DMS114 treated with DMSO at 0.1 percent for 48 hours (cell line): ENCODE data around the gene SHQ1.
"Not testable (repeated sequence)": the region's sequence is repeated elsewhere in the genome, so short reads cannot be mapped to it uniquely, and the experiment has no call there.

Experiments
- DNase-seq: peaks from one replicate; lab custom pipeline; 2025; ENCODE audit not compliant: unreplicated experiment; lab: John Stamatoyannopoulos, UW

The SHQ1 gene

GRCh38 chr3:72754582-72754981 lies 93.7 kb downstream of the SHQ1 start:
- DNase-seq, result no peak

DNA sequence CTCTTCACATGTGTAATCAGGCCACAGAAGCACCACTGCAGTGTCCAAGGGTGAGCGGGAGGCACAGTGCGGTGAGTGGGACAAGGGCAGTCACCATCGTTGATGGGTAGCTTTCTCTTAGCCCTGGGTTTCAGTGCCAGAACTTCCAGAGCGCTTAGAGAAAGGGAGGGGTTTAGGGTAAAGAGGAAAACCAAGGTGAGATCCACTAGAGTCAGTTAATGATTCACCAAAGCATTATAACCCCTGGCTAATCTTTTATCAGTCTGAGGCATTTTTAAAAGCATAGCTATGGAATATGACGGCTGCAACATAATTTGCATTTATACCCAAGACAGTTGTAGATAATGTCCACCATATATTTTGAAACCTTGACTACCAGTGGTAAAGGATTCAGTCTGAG lies 94.8 kb downstream of the SHQ1 start:
- DNase-seq, result no peak

- no peak for DNase-seq
Observed at GRCh38 chr3:72750405-72750965, 97.8 kb downstream of the SHQ1 start.

GRCh38 chr3:72748659-72749058 lies 99.6 kb downstream of the SHQ1 start:
- no peak for DNase-seq

DNA sequence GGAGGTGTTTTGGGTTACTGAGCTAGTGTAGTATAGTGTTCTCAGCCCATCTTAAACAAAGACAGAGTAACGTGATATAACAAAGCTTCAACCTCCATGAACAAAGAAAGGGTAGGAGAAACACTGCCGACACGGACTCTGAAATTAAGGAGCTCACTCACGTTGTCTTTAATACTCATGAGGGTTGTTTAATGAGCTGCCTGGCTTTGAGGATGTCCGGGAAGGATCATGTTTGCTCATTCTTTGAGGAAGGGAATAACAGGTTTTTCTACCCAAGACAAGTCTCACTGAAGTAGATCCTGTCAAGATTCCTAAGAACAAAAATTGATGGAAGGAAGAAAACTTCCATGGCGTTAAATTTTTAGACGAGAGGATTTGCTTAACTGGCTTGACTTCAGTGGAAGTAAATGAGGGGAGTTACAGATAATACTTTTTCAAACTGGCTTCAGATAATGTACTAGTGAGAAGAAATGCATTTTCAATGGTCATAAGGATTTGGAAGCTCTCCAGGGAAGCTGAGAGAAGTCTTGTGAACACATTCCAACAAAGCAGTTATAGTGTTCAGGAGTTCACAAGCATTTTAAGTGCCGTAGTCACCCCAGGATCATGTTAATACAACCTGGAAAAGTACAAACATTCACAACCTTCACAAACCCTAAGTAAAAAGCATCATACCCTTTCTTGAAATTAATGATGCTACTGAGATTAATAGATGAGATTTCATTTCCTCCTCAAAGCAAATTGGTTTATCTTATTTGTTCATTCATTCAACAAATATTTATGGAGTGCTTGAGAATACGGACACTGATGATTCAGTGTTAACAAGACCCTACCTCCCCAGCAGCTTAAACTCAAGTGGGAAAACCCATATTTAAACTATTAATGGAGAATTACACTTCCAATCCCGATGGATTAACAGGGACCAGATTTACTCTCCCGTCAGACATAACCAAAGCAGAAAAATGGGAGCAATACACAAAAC lies 101.5 kb downstream of the SHQ1 start:
- no peak for DNase-seq

GRCh38 chr3:72745146-72745999 lies 102.9 kb downstream of the SHQ1 start:
- no peak for DNase-seq

GRCh38 chr3:72744330-72744729 lies 103.9 kb downstream of the SHQ1 start:
- no peak for DNase-seq

DNA sequence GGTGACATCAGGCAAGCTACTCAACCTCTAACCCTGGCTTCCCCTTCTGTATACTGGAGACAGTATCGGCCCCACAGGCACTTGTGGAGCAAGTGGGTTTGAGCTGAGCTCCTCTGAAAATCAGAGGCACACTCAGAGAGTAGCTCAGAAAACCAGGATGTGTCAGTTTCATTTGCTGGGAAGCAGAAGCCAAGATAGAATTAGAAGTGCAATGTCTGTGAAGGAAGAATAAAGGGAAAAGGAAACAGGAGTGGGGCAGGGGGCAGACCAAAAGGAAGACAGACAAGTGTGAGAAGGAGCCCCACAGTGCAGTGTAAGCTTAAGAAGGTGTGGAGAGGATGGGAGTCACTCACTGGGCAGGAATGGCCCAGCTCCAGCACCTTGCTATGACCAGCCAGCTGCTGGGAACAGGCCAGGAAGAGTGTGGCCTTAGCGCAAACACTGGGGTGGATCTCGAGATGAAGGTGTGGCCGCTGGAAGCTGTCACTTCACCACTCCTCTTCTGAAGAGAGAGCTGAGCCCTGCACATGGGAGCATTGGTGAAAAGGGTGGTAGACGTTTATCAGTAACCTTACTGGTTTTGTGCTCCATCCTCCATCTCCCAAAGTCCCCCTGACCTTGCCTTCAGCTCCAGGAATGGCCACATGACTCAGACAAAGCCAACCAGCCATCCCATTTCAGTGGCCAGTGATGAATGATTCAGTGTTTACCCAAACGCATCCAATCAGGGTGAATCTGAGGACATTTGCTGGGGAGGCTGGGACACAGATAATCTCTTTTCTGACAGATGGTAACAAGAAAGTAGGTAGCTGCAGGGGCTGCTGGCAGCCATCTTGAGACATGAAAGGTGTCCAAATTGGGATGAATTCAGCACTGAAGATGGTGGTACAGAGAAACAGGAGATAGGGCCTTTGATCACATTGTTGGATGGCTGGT lies 108.4 kb downstream of the SHQ1 start:
- no peak for DNase-seq

DNA sequence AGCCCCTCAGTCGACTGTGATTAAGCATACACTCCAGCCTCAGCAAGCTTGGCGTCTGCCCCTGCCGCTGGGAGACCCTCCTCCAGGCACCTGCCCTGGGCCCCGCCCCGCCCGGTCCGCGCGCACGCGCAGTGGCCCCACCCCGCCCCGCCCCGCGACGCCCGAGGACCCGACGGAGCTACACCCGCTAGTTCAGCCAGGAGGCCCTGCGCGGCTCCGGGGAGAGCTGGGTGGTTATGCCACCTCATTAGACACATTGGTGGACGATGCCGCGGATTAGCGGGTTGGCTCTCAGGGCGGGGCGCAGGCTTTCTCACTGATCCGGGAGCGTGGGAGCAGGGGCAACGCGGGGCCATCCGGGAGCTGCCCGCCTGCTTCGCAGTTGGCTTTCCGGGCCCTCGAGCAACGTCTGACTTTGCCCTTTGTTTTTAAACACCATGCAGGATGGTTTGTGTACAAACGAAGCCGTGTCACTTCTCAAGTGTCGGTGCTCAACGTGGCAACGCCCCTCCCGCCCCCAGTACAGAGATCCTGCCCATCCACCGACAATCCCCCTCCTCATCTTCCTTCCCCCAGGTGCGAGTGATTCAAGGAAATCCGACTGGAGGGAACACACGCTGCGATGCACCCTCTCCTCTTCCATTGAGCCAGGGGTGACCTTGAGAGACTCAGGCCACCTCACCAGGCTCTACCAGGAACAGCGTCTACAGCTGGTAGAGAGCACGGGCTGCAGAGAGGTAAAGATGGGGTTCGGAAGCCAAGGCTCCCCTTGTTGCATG lies 109.3 kb downstream of the SHQ1 start:
- no peak for DNase-seq

DNA sequence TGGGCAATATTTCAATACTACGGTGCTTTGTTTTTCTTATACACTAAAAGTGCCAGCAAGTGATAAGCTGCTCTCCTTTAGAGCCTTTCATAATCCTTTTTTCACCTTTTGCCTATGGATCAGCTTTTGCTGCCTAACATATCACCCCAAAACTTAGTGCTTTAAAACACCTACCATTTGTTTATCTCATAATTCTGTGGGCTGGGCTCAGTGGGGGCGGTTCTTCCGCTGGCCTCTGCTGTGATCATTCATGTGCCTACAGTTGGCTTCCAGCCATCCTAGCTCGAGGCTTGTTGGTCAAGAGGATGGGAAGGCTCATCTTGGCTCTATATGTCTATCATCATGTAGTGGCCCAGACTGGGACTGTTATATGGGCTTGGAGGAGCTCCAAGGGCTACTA lies 113.2 kb downstream of the SHQ1 start:
- DNase-seq, result not testable (repeated sequence)

GRCh38 chr3:72733676-72734075 lies 114.6 kb downstream of the SHQ1 start:
- no peak for DNase-seq

DNA sequence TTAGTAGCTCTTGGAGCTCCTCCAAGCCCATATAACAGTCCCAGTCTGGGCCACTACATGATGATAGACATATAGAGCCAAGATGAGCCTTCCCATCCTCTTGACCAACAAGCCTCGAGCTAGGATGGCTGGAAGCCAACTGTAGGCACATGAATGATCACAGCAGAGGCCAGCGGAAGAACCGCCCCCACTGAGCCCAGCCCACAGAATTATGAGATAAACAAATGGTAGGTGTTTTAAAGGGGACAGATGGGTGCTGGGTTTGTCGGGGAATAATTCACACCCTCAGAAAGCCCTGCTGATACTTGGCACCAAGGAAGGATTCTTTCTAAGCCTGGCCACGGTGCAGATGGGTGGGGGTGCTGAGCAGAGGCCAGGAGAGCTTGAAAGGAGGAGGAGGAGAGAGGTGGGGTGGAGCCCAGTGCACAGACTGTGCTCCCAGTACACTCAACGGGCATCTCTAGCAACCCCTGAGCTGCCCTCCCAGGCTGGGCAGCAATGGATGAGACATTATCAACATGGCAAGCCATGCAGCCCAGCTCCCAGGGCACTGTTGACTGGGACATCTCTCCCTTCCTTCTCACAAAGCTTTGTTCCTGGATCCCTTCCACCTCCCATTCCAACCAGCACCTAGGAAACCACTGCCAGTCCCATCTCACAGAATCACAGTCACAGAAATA lies 115.4 kb downstream of the SHQ1 start:
- not testable (repeated sequence) for DNase-seq

GRCh38 chr3:72728958-72729467 lies 119.2 kb downstream of the SHQ1 start:
- no peak for DNase-seq

GRCh38 chr3:72728329-72728889 lies 119.8 kb downstream of the SHQ1 start:
- DNase-seq, result no peak

DNA sequence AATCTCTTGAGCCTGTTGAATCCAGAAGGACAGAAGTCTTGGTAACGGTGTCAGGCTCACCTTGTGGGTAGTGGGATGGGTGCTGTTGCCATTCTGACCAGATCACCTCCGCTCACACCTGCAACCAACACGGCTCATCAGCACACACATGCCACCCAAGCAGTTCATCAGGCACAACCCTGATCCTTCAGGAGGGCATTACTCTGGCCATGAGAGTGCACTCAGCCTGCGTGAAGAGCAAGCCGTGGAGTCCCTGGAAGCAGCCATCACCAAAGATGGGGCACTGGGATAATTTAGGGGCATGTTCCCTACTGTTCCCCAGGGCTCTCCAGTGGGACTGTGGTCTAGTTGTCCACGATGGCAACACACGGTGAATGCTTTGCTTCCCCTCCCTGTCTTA lies 120.5 kb downstream of the SHQ1 start:
- no peak for DNase-seq

GRCh38 chr3:72727172-72727571 lies 121.1 kb downstream of the SHQ1 start:
- no peak for DNase-seq

GRCh38 chr3:72725229-72725628 lies 123.0 kb downstream of the SHQ1 start:
- no peak for DNase-seq

GRCh38 chr3:72724070-72724469 lies 124.2 kb downstream of the SHQ1 start:
- DNase-seq, result no peak
